OCI-M2 (cell line): ENCODE measurements around the gene NBPF20.
"Not testable (repeated sequence)": the region's sequence is repeated elsewhere in the genome, so short reads cannot be mapped to it uniquely, and the experiment has no call there.

Experiments used
- DNase-seq: peaks from one replicate; lab custom pipeline; 2025; ENCODE audit not compliant: unreplicated experiment; lab: John Stamatoyannopoulos, UW

The NBPF20 gene

GRCh38 chr1:145425436-145426029 is at the start of gene NBPF20:
Gene NBPF20 (minus strand): TSS chr1:145425603. CDS start chr1:145405272, 20,331 bp downstream.
- peak; percentile 34 for DNase-seq

DNA sequence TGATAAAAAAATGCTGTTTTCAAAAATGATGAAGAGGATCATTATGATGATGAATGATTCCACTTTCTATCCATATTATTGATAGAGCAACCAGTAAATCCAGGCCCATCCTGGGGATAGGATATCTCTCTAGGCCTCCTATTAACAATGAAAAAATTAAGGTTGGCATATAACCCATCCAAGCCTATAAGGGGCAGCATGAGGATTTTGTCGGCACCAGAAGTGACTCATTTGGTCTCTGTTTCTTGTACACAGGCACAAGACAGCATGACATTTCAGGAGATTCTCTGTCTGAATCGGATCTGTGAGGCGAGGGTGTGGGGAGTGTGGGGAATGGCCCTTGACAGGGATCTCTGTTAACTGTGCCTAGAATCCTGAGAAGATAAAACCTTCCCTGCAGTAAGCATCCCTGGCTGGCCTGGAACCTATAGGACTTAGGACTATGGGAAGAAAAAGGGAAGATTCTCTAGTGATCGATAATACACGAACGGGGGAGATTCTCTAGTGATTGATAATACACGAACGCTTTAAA is 49.5 kb upstream of the NBPF20 start:
- DNase-seq: not testable (repeated sequence)

- not testable (repeated sequence) for DNase-seq
Observed at GRCh38 chr1:145472731-145473130, 47.3 kb upstream of the NBPF20 start.

- DNase-seq: not testable (repeated sequence)
Observed at GRCh38 chr1:145471365-145471764, 46.0 kb upstream of the NBPF20 start.

DNA sequence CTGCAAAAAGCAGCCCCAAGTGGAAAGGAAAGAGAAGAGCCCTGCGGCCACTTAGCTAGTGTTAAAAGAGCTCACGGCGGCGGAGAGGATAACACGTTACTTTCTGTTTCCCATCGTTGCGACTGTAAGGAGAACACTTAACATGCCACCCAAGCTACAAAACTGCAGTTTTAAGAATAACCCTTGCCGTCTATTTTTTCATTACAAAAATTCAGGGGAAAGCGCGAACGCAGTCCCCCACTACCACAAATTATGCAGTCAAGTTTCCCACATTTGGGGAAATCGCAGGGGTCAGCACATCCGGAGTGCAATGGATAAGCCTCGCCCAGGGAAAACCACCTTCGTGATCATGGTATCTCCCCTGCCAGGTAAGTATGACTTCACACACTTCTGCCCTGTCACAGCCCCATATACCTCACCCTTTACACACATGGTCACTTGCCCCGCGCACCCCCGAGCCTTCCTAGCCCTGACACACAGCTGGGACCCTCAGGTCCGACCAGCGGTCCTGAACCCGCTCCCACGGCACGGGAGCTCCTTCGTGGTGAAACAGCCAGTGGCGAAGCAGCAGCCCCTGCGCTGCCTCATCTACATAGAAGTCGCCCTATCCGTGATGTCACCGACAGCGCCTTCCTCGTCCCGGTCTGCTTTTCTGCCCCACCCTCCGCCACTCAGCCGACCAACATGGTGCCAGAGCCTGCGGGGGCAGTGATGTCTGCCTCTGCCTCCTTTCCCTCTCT is 40.2 kb upstream of the NBPF20 start:
- DNase-seq: not testable (repeated sequence)

- not testable (repeated sequence) for DNase-seq
Observed at GRCh38 chr1:145464708-145465336, 39.4 kb upstream of the NBPF20 start.

DNA sequence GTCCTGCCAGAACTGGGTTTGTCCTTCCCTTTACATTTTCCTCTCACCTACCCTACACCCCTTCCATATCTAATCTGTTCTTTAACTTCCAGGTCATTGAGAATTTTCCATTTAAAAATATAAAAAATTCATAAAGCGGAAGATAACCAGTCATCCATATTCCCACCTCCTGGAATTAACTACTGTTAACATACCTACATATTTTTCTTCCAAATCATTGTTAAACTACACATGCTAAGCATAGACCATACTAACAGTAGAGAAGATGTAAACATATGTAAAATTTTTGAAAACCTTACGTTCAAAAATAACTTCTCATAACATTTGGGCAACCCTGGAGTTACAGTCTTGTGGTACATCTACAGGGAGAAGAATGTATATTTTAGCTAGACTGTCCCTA is 38.6 kb upstream of the NBPF20 start:
- not testable (repeated sequence) for DNase-seq

- DNase-seq: not testable (repeated sequence)
Observed at GRCh38 chr1:145460684-145461083, 35.3 kb upstream of the NBPF20 start.

- not testable (repeated sequence) for DNase-seq
Observed at GRCh38 chr1:145460048-145460447, 34.6 kb upstream of the NBPF20 start.

DNA sequence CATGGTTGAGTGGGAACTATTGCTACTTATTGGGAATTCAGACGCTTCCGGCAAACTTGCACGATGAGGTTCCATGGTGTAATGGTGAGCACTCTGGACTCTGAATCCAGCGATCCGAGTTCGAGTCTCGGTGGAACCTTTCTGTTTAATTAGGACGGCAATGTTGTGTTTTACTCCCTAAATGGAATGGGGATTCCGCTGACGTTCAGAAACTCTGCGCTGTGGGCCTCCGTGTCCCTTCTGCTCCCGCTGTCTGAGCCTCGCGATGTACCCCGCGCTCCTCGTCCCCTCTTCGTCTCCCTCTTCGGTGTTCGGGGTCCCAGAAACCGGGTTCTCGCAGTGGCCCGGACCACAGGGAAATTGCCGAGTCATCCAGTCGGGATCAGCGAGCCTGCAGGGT is 34.2 kb upstream of the NBPF20 start:
- DNase-seq: not testable (repeated sequence)

DNA sequence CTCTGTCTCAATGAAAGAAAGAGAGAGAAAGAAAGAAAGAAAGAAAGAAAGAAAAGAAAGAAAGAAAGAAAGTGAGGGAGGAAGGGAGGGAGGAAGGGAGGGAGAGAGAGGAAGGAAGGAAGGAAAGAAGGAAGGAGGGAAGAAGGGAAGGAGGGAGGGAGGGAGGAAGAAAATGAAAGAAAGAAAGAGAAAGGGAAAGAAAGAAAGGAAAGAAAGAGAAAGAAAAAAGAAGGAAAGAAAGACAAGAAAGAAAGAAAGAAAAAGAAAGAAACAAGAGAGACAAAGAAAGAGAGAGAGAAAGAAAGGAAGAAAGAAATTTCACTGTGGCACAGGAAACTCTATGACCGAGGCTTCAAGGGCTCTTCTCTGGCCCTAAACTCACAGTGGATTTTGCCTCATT is 33.7 kb upstream of the NBPF20 start:
- DNase-seq: not testable (repeated sequence)

DNA sequence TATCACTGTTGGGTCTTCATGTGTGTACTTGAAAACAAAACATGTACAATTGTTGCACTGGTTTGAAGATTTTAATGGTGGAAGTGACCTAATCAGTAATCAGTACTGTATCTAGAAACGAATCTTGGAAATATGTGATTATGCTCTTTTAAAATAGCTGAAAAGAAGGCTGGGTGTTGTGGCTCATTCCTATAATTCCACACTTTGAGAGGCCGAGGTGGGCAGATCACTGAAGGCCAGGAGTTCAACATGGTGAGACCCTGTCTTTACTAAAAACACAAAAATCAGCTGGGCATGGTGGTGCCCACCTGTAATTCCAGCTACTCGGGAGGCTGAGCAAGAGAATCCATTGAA is 29.4 kb upstream of the NBPF20 start:
- not testable (repeated sequence) for DNase-seq

DNA sequence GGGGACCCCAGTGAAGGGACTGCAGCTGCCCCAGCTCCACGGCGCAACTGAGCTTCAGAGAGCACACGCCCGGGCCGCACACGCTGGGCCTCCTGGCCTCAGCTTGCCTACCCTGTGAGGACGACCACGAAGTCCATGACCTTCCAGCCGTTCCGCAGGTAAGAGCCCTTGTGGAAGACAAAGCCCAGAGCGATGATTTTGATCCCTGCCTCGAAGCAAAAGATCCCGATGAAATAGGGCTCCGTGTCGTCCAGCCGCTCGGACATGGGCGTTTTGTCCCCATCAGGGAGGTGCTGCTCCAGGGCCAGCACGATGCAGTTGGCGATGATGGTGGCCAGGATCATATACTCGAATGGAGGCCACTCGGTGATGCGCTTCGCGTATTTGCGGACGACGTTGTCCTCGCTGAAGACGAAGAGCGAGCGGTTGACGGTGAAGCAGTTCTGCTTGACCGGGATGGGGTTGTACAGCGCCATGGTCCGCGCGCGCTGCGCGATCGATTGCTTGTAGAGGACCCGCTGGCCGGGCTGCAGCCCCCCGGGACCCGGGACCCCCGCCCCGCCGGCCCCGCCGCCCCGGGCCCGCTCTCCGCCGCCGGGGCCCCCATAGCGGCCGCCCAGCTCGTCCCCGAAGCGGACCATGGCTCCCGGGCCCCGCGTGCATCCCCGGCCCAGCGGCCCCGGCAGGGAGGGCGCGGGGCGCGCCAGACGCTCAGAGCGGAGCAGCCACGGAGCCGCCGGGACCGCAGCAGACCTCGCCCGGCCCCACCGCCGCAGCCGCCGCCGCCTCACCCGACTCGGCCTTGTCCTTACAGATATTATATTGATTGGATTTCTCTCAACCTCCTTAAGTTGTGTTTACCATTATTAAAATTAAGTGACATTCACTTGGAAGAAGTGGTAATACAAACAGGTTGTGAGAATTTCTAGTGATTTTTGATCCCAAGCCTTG is 28.7 kb upstream of the NBPF20 start:
- not testable (repeated sequence) for DNase-seq

GRCh38 chr1:145452506-145452905 is 27.1 kb upstream of the NBPF20 start:
- not testable (repeated sequence) for DNase-seq

DNA sequence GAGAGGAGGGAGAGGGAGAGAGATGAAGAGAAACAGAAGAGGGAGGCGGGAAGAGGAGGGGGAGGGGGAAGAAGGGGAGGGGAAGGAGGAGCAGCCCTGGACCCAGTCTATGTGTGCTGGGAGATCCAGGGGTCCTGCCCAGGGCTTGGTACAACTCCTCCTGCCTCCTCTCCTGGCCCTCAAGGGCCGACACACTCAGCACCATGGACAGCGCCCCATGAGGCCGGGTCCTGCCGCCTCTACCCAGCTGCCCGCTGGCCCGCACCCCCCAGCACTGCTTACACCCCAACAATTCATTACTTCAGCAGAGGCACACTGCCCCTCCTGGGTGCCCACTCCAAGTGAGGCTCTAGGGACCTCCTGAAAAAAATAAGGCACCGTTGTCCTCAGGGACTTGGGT is 26.5 kb upstream of the NBPF20 start:
- DNase-seq: not testable (repeated sequence)

DNA sequence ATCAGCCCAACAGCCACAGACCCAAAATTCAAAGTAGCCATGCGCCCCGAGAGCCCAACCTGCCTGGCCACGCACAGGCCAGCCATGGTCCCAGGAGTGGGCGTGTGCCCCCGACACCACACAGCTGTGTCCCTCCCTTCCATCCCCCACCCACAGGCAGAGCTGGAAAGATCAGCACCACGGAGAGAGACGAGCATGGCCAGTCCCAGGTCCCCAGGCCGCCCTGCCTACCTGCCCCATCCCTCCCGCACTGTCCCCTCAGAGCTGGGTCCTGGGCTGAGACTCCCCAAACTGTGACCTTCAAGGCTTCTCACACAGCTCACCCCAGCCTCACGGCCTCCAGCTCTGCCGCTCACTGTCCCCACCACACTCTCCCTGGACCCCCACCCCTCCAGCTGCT is 19.8 kb upstream of the NBPF20 start:
- DNase-seq: not testable (repeated sequence)

GRCh38 chr1:145442340-145442739 is 16.9 kb upstream of the NBPF20 start:
- DNase-seq: not testable (repeated sequence)

DNA sequence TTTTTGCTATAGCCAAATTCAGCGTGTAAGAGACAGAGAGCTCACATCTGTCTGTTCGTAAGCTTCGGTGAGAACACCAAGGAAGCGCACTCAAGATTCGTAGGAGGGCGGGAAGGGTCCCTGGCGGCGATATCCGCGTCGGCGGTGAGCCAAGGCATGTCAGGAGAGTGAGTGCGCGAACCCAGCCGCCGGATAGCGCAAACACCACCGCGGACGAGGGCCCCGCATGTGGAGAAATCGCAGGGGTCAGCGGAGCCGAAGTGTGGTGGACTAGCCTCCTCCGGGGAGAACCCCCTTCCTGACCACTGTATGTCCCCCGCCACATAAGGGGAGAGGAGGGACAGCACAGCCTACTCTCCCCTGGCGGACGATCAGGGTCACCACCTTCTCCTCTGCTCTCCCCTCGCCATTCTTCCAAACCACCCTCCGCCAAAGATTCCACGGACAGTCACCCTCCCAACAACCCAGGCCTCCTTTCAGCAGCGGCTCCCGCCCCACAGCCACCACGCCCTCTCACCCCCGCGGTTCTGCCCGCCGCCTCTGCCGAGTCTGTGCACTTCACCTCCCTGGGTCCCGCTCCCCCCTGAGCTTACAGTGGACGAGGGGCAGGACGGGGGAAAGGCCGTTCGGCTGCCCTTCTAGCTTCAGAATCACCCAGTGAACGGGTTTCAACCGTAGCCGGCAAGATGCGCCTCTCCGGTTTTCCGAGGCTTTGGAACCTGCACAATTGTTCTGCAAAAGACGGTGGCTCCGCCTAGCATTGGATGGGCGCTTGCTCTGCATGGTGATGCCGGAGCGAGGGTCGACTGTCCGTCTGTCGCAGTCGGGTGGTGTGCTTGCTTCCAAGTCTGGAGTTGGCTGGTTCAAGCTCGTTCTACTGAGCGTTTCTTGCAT is 6.2 kb upstream of the NBPF20 start:
- not testable (repeated sequence) for DNase-seq

GRCh38 chr1:145430830-145431229 is 5.4 kb upstream of the NBPF20 start:
- DNase-seq: not testable (repeated sequence)

- DNase-seq: not testable (repeated sequence)
Observed at GRCh38 chr1:145429329-145429728, 3.9 kb upstream of the NBPF20 start.
